GM10847 (cell line): ENCODE measurements around the gene MYO10.

ENCODE experiments used
- POLR2A ChIP-seq: IDR thresholded peaks from 2 replicates; pipeline ENCODE4 v1.6.1; 2011; ENCODE audit not compliant: insufficient read length; ENCODE audit errors: extremely low read depth

Gene MYO10

DNA sequence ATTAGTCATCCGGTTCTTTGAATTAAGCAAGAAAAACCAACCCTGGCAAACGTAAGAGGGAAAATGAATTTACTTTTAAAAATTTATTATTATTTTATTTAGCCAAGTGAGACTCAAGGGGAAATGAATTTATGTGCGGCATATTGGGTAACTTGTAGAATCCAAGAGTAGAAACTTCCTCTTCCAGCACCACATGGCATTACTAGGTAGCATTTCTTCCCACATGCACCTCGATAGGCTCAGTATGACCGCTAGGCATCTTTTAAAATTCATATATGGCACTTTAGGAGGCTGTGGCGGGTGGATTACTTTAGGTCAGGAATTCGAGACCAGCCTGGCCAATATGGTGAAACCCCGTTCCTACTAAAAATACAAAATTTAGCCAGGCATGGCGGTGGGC, 17.6 kb upstream of the MYO10 start:
- TF ChIP-seq POLR2A: no peak

DNA sequence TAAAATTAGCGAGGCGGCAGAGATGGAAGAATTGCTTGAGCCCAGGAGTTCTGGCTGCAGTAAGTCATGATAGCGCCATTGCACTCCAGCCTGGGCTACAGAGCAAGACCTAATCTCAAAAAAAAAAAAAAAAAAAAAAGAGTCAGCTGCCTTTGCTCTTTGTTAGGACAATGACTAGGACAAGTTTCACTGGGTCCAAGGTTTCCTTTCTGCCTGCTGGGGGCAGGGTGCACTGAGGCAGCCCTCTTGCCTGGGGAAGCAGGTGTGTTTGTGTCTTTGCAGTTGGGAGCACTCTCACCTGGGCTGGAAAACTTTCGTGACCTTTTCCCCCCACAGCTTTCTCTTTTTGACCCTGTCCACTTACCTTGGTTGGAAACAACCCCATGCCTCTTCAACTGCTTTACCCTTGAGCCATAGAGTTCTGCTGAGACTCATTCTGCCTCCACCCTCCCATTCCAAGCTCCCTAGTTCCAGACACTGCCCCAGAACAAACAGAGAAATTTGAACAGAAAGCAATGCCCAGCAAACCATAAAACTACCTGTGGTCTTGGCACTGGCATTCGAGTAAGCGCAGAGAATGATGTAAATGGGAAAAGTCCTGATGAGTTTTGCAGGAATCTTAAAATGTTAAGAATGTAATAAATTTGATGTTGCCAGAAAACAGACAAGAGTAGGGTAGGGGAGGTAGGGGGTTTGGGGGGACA, 17.0 kb upstream of the MYO10 start:
- TF ChIP-seq POLR2A: no peak

DNA sequence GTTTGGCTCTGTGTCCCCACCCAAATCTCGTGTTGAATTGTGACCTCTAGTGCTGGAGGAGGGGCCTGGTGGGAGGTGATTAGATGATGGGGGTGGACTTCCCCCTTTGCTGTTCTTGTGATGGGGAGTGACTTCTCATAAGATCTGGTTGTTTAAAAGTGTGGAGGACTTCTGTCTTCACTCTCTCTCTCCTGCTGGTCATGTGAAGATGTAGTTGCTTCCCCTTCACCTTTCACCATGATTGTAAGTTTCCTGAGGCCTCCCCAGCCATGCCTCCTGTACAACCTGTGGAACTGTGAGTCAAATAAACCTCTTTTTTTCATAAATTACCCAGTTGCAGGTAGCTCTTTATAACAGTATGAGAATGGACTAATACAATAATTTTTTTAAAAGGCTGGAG, 10.6 kb upstream of the MYO10 start:
- TF ChIP-seq POLR2A: no peak

GRCh38 chr5:16944816-16945562, 8.9 kb upstream of the MYO10 start:
- TF ChIP-seq POLR2A: no peak

GRCh38 chr5:16943846-16944678, 8.0 kb upstream of the MYO10 start:
- TF ChIP-seq POLR2A: no peak

DNA sequence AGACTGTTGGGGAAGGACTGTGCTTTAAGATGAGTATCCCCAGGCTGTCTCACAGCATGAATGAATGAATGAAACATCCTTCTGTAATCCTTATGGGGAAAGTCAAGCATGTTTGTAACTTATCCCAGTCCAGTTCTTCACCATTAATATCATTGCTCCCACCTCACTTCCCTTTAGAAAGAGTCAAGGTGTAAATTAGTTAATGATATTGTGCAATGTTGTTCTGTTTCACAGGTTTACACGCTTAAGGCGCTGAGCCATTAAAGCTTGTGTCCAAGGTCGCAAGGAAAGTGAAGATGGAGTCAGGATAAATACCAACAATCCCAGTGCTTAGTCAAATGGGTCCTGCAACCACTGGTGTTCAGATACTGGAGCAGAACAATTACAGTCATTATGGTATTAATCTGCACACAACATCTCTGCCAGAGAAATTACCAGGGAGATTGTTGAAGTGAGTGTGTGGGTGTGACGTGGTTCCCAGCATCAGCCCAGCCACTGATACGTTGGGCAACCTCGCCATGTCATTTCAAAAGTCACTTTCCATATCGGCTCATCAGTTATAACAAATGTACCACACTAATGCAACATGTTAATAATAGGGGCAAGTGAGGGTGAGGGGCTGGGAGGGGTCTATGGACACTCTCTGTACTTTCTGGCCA, 1.5 kb upstream of the MYO10 start:
- TF ChIP-seq POLR2A: no peak

GRCh38 chr5:16936989-16937438, 926 bp upstream of the MYO10 start:
- no peak for TF ChIP-seq POLR2A

DNA sequence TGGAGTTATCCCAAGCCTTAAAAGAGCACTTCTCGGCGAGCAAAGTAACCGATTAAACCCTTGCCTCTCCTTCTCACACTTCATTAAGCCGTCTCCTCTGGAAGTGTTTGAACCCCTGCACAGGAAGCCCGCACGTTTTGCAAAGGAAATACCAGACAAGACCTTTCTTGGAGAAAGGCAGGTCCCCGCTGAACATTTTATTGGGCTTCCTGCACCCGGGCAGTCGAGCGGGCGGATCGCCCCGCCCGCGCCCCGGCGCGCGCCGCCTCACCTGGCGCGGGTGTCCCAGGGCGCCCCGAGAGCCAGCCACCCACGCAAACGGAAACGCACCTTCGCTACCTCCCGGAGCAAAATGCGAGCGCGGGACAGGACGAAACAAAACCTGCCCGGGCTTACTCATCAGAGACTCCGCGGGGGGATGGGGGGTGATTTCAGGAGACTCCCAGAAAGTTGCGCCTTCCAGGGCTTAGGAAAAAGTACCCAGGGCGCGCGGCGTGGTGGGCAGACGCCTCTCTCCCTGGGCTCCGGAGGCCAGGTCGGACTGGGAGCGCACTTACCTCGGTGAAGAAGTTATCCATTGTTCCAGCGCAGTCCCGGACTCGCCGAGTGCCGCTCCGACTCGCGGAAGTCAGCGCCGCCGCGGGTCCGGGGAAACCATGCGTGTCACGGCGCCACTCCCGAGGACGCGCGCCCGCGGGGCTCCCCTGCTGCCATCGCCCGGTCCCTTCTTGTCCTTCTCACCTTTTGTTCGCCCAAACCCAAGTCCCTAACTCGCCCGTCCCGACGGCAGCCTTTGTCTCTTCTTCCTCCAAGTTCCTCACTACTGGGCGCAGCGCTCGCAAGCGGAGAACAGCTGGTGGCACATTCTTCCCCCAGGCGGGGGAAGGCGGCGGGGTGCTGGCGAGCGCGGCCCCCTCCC, 598 bp downstream of the MYO10 start:
- TF ChIP-seq POLR2A: no peak

DNA sequence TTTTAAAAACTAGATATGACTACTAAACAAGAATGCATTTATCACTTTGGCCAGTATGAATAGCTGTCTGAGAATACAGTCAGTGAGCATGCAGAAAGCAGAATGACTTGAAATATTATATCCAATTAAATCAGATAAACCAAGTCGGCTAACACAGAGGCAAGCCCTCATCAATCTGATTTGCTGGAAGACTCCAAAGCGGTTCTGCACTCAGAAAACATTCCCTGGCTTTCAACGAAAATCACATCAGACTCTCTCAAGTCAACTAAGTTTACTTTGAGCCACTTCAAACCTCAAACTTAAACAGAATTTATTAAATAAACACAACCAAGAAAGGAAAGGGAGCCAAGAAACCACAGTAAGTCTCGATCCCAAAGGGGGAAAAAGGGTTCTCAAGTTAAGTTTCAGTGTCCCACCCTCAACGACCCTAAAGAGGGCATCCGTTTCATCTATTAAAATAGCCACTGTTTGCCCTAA, 1.4 kb downstream of the MYO10 start:
- no peak for TF ChIP-seq POLR2A

- TF ChIP-seq POLR2A: no peak
Measured at GRCh38 chr5:16934123-16934522, 2.0 kb downstream of the MYO10 start.

DNA sequence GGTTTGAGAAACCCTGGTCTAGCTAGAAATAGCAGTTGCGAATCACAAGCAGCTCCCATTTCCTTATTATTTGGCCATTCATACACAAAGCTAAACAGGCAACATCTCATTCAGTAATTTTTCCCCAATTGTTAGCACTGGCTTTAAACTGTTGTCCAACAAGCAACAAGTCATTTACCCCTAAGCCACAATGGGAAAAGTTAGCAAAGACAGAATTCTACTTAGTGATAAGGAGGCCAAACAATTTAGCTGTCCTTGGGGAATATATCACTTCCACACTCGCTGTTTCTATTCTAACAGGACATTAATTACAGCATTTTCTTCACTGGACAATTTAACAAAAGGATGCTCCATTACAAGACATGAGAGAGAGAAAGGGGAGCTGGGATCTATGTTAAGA, 2.8 kb downstream of the MYO10 start:
- no peak for TF ChIP-seq POLR2A

DNA sequence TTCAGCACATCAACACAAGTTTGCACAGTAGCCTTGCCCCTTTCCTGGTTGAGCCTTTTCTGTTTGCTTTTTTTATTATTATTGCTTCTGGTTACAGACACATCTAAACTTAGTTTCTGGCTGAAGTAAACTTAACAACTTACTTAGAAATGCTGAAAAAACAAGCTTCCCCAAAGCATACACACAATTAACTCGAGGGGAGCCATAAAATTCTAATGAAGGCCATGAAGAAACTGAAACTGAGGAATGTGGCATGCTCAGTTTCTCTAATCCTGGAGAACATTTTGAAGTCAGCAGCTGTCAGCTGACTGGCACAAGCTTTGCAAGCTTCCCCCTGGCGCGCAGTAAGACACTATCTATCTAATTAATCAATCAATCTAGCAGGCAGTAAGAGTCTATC, 3.7 kb downstream of the MYO10 start:
- TF ChIP-seq POLR2A: no peak

GRCh38 chr5:16931334-16932110, 4.6 kb downstream of the MYO10 start:
- no peak for TF ChIP-seq POLR2A
